GM18498 (cell line): ENCODE results near the gene TAX1BP3.
A peak's percentile ranks its signal among the peaks of the same experiment; 100 is the strongest.
"Not testable (repeated sequence)": the region's sequence is repeated elsewhere in the genome, so short reads cannot be mapped to it uniquely, and the experiment has no call there.

Experiments used
- ATAC-seq: cut with Tn5 transposase; IDR thresholded peaks from one replicate; pipeline ENCODE4 v1.9.1; 2021; ENCODE audit warnings: mild to moderate bottlenecking, moderate library complexity; ENCODE audit not compliant: unreplicated experiment

Gene TAX1BP3, protein sequence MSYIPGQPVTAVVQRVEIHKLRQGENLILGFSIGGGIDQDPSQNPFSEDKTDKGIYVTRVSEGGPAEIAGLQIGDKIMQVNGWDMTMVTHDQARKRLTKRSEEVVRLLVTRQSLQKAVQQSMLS

DNA sequence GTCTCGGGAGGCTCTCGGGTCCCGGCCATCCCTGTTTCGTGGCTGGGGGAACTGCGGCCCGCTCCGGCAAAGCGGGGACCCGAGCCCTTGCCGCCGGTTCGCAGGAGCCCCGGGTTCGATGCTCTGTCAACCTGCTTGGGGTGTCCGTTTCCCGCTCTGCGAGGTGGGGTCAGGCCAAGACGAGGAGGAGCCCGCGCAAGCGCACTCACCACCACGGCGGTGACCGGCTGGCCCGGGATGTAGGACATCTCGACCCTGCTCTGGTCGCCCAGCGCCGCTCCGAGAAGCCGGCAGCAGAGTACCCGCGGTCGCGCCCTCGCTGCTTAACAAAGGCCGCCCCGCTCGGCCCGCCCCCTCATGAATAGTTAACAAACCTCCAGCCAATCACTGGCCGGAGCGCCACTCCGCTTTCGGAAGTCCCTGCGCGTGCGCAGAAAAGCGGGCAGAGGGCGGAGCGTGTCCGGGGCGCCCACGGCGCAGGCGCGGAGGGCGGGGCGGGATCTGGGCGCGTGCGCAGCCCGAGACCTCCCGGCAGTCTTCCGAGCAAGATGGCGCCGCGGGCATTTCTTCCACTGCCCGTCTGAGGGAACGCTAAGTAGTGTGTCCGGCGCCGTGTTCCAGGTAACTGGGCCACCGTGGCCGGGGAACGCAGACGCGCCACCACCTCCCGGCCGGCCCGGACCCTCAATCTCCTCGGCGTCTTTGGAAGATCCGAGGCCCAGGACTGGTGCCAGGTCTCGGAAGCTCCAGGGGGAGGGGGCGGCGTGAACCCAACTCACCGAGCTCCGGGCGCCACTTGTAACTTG is at the start of gene TAX1BP3, which contains the start of gene EMC6:
TSS of gene TAX1BP3 (minus strand) at position 300 of the 806 bp plus-strand sequence. CDS start at position 248, 52 bp downstream.
TSS of gene EMC6 (plus strand) at position 534 of the 806 bp plus-strand sequence. CDS start 335 bp downstream, outside the sequence.
- ATAC-seq = peak; percentile 88

DNA sequence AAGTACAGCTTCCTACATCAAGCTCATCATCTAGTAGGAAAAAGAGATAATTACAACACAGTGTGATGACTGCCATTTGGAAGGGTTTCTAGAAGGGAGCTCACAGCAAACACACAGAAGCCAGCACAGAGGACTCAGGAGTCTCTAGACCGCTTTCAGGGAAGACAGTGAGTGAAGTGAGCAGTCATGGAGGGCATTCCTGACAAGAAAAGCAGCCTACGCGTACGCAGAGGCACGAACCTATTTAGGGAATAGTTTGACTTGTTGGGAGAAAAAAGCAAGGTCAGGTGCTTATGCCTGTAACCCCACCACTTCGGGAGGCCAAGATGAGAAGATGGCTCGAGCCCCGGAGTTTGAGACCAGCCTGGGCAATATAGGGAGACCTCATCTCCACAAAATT is 46.9 kb upstream of the TAX1BP3 start:
- ATAC-seq = no peak

DNA sequence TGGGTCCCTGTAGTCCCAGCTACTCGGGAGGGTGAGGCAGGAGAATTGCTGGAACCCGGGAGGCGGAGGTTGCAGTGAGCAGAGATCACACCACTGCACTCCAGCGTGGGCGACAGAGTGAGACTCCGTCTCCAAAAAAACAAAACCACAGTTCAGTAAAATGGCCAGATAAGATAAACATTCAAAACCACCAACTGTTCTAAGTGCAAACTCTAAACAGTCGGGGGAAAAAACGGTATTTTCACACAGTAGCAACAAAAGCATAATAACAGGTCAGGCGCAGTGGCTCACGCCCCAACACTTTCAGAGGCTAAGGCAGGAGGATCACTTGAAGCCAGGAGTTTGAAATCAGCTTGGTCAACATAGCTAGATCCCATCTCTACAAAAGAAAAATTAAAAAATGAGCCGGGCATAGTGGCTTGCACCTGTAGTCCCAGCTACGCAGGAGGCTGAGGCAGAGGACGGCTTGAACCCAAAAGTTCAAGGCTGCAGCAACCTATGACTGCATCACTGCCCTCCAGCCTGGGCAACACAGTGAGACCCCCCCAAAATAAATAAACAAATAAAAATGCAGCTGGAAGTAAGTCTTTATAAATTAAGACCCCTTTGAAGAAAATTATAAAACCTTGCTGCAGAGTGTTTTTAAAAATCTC is 44.6 kb upstream of the TAX1BP3 start:
- ATAC-seq = no peak

DNA sequence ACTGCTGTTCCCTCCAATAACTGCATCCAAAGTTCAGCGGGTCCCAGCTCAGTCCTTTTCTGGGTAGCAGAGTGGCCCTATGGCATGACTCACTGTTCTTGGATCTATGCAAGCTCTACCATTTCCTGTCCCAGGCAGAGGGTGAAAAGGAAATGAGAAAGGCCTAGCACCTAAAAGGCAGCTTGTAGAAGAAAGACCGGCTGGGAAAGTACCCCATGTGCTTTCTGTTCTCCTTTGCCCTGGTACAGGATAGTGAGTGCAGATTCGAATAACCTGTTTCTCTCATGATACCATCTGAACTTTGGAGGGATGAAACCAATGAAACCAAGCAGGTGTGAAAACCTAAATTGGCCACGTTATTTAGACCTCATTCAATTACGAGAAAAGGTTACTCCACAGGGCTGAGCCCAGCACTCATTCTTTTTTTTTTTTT is 42.6 kb upstream of the TAX1BP3 start:
- ATAC-seq = peak; percentile 95

DNA sequence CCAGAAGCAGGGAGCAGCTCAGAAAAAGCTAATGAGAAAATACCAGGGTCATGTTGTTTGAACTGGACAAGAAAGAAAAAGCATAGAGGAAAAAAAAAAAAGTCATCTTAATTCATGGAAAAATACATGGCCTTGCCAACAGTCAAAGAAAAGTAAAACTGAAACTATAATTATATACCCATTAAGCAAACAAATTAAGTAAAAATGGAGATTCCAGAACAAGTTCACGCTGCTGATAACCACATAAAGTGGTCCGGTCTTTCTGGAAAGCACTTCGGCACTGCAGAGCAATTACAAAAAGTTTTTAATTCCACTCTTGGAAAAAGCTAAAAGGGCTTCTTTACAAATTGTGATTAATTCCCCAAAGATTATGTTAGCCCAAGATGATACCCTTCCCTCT is 40.0 kb upstream of the TAX1BP3 start:
- ATAC-seq = no peak

DNA sequence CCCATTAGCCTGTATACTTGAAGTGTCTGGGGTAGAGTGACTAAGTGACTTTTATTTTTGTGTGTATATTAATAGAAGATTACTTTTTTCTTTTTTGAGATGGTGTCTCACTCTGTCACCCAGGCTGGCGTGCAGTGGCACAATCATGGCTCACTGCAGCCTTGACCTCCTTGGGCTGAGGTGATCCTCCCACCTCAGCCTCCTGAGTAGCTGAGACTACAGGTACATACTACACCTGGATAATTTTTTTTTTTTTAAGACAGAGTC is 37.3 kb upstream of the TAX1BP3 start:
- not testable (repeated sequence) for ATAC-seq

DNA sequence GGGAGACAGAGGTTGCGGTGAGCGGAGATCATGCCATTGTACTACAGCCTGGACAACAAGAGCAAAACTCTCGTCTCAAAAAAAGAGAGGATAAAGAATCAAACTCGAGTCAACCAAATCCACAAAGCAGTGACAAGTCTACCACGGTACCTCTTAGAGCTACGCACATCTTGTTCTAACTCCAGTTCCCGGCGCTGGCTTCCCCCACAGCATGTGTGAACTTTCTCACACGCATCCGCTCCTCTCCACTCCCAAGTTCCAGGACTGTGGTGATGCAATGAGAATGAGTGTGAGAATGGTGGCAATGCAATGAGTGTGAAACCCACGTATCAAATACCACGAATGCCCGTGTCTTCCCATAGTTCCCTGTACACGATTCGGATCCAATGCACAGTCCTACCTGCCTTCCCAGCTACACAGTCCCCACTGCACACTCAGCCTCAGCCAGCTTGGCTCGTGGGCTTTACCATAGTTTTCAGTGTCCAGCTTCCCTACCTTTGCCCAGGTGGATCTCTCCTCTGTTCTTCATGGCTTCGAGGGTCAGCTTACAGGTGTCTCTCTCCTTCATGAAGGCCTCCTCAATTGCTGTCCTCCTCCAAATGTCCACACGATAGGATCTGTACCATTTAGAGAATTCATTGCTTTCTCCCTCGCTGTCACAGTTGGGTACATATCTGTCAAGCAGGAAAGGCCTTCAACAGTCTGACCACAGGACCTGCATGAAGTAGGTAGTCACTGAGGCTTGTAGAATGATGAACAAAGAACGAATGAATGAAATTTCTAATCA is 36.7 kb upstream of the TAX1BP3 start:
- no peak for ATAC-seq

DNA sequence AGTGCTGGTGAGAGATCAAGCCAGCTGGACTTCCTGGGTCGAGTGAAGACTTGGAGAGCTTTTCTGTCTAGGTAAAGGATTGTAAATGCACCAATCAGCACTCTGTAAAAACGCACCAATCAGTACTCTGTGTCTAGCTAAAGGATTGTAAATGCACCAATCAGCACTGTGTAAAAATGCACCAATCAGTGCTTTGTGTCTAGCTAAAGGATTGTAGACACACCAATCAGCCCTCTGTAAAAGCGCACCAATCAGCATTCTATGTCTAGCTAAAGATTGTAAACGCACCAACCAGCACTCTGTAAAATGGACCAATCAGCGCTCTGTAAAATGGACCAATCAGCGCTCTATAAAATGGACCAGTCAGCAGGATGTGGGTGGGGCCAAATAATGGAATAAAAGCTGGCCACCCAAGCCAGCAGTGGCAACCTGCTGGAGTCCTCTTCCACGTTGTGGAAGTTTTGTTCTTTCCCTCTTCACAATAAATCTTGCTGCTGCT is 33.7 kb upstream of the TAX1BP3 start:
- not testable (repeated sequence) for ATAC-seq

DNA sequence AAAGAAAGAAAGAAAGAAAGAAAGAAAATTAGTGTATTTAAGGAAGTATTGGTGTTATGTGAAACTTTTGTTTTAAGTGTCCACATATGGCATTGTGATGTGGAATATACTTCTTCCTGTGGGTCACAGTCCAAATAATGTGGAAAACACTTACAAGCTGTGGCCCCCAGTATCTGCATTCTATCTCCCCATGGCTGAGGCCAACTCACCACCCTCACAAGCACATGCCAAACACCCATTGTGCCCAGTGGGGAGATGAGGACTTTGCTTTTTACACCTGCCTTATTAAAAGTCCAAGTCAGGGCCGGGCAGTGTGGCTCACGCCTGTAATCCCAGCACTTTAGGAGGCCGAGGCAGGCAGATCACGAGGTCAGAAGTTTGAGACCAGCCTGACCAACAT is 31.6 kb upstream of the TAX1BP3 start:
- ATAC-seq = no peak

DNA sequence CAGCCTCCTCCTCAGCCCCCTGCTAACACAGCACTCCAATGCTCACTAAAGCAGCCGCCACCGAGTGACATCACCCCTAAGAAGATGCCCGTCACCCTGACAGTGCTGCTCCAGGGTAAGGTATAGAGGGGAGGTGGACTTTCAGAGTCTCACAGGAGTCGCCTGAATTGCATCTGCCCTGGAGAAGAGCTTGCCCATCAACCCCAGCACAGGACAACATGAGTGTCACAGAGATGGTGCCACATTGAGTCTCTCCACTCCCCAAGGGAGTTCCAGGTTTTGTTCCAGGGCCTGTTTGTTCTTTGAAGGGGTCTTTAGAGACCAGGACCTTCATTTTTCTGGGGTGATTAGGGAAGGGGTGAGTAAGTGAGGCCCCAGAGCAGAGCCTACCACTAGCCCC is 29.8 kb upstream of the TAX1BP3 start:
- ATAC-seq = no peak

DNA sequence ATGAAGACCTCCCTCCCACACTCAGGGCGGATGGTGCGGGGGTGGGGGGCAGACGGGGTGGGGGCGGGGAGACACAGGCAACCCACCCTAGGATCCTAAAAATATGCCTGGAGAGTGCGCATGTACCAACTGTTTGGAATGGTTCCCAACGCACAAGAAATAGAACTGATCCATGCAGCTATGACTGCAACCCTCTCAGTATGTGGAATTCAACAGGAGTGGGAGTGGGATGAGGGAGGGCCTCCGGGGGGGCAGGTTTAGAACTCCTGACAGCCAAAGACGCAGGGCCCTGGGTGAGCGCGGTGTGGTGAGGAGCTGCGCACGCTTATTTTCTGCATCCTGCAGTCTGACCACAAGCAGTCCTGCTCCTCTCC is 28.7 kb upstream of the TAX1BP3 start:
- ATAC-seq = no peak

DNA sequence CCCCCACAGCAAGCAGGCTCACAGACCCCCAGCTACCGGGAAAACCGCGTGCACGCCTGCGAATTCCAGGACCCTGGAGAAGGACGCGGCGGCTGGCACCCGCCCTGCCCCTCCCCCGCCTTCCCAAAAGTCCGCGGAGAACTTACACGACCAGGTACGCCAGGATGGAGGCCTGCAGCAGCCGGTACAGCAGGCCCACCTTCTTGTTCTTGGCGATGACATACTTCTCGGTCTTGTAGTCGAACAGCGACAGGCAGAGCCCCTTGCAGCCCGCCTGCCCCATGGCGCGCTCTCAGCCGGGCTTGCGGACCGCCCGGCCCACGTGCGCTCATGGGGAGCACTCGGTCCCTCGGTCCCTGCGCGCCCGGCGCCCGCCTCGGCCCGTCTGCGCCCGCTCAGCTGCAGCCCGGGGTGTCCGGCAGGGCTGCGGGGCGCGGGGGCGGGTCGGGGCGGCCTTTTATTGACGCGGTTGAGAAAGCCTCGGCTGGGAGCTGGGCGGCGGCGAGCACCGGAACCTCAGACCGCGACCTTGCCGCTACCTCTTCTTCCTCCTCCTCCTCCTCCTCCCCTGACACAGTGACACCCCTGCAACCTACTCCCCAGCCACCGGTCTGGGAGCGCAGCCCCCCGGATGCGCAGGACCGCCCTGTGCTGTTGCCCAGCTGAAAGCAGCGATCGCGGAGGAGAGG is 27.5 kb upstream of the TAX1BP3 start, which contains the start of gene P2RX5:
TSS of gene P2RX5 (minus strand) at position 433 of the 689 bp plus-strand sequence. CDS start at position 283, 150 bp downstream.
- ATAC-seq = no peak

DNA sequence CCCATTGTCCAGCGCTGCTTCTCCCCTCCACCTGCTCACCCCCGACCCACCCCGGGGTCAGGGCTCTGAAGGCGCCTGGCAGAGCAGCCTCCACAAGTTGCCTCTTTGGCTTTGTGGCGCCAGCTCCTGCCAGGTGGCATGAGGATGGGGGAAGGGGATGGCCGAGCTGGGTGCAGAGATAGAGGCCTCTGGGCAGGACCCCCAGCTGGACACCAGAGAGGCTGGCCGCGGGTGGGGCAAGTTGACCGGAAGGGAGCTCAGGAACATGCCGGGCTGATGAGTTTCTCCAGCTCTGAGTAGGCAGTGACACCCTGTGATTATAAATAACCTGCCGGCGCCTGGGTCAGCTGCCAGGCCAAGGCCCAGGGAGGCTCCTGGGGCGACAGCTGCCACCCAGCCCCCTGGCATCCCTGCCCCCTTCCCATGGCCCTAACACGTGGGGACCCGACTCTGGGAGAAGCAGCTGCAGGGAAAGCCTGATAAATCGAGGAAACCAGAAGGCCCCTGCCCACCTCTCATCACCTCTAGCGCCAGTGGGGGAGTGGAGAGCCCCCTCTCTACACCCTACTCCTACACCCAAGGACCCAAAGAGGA is 26.8 kb upstream of the TAX1BP3 start:
- no peak for ATAC-seq

DNA sequence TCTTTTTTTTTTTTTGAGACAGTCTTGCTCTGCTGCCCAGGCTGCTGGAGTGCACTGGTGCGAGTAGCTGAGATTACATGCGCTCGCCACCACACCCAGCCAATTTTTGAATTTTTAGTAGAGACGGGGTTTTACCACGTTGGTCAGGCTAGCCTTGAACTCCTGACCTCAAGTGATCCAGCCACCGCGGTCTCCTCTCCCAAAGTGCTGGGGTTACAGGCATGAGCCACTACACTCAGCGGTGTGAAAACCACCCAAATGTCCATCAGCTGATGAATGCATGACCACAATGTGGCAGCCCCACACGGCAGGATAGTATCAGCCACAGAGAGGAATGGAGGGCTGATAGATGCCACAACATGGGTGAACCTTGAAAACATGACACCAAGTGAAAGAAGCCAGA is 25.5 kb upstream of the TAX1BP3 start:
- peak; percentile 59 for ATAC-seq

DNA sequence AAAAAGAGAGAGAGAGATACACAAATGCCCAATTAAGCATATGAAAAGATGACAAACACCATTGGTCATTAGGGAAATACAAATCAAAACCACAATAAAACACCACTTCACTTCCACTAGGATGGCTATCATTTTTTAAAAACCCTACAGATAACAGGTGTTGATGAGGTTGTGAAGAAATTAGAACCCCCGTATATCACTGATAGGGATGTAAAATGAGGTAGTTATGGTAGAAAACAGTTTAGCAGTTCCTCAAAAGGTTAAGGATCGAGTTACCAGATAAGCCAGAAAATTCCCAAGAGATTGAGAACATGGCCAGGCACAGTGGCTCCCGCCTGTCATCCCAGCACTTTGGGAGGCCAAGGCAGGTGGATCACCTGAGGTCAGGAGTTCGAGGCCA is 24.8 kb upstream of the TAX1BP3 start:
- no peak for ATAC-seq

DNA sequence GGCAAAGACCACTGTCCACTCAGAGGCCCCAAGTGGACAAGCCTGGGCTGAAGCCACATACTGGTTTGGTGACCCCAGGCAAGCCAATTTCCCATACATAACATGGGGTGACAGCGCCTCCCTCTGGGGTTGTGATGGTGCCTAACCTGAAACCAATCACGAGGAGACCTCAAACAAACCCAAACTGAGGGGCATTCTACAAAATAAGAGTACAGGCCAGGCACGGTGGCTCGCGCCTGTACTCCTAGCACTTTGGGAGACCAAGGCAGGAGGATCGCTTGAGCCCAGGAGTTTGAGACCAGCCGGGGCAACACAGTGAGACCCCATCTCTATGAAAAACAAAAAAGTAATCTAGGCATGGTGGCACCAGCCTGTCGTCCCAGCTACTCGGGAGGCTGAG is 24.0 kb upstream of the TAX1BP3 start:
- no peak for ATAC-seq

DNA sequence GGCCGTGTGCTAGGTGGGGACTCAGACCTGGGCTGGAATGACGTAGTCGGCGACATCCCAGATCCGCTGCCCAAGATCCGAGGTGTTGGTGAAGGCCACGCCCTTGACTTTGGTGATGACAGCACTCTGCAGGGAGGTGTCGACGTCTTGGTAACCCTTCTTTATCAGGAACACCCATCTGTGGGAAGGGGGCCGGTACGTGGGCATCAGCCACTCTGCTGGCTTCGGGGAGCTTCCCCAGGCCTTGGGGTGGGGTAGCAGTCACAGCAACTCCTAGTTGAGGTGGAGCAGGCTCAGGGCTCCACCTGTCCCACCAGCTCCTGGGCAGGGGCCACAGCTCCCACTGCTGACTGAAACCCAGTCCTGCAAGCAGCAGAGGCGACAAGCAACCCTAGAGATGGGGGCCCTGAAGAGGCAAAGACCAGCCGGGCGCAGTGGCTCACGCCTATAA is 23.3 kb upstream of the TAX1BP3 start:
- no peak for ATAC-seq

DNA sequence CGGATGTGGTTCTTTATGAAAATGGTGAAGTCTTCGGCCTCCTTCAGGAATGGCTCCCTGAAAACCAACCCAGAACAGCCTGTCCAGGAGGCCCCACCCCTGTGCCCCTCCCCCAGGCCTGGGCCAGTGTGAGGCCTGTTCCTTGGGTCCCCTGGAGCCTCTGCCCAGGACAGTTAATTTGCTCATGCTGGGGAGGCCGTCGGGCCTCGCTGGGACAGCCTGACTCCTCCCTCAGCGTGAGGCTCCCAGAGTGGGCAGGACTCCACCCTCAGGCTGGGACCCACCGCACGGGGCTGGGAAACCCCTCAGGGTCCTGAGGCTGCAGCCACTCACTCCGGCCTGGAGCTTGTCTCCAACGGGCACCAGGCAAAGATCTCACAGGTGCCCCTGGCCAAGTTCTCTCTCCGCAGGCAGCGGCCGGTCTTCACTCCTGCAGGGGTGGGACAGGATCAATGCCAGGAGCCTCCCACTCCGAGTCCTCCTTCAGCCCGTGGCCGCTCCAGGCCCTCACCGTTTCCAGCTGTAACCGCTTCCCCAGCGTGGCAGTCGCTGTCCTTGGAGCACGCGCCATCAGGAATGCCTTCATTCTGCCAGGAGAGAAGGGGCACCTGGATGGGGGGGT is 21.8 kb upstream of the TAX1BP3 start:
- no peak for ATAC-seq

DNA sequence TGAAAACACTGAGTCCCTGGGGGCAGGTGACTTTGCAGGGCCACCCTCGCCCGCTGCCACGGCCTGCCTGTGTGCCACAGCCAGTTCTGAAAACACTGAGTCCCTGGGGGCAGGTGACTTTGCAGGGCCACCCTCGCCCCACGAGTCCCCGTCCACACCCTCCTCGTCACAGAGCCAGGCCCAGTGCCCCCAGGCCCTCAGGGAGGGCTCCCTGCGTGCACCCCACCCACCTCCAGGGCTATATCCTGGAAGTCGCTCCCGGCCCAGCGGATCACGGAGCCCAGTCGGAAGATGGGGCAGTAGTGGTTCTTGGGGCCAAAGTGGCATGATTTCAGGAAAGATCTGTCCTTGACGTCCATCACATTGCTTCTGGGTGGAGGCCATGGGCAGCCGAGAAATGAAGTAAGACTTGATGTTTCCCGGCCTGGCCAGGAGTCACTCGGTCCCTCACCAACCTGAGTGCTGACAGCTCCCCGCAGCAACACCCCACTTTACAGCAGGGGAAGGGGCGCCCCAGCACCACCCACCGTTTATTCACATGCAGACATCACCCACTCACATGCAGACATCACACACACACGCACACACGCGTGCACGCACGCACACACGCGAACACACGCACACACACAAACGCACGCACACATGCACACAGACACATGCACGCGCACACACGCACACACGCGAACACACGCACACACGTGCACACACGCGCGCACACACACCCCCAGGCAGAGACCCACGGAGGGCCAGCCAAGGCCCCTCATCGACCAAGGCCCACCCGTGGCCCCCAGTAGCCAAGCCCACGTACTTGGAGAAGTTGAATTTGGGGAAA is 21.1 kb upstream of the TAX1BP3 start:
- no peak for ATAC-seq
